ENCODE measurements around the gene GSAP.

Gene GSAP

GRCh38 chr7:77327067-77327931 is 88.8 kb downstream of the GSAP start:
- DNase-seq (ENCODE audit: low spot score): no peak

GRCh38 chr7:77326131-77326530 is 90.0 kb downstream of the GSAP start:
- DNase-seq (ENCODE audit: low spot score): no peak

GRCh38 chr7:77321300-77321699 is 94.8 kb downstream of the GSAP start:
- DNase-seq (ENCODE audit: low spot score): no peak

DNA sequence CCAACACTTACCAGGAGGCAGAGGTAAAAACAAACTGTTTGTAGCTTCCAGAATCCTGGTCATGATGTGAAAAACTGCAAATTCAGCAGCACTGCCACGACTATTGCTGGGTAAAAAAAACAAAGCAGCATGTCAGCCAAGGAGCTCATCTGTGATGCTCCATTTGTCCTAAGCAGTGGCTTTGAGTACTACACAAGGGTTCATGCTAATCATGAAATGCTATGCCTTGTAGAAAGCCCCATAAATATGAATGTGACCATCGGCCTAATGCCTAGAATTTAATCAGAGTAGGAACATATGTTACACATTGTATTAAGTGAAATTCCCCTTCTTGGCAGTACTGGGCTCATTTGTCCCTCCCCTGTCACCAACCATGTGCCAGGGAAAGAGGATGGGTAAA is 95.4 kb downstream of the GSAP start:
- no peak for DNase-seq (ENCODE audit: low spot score)

- no peak for DNase-seq (ENCODE audit: low spot score)
Observed at GRCh38 chr7:77320137-77320536, 96.0 kb downstream of the GSAP start.

- DNase-seq (ENCODE audit: low spot score): no peak
Observed at GRCh38 chr7:77318019-77318418, 98.1 kb downstream of the GSAP start.

GRCh38 chr7:77316219-77316978 is 99.8 kb downstream of the GSAP start:
- DNase-seq (ENCODE audit: low spot score): no peak

- peak; percentile 76 for DNase-seq (ENCODE audit: low spot score)
Observed at GRCh38 chr7:77315182-77315591, 101.0 kb downstream of the GSAP start.

GRCh38 chr7:77313876-77314480 is 102.2 kb downstream of the GSAP start:
- no peak for DNase-seq (ENCODE audit: low spot score)

- no peak for DNase-seq (ENCODE audit: low spot score)
Observed at GRCh38 chr7:77313085-77313484, 103.1 kb downstream of the GSAP start.

GRCh38 chr7:77310982-77311381 is 105.2 kb downstream of the GSAP start:
- no peak for DNase-seq (ENCODE audit: low spot score)

- DNase-seq (ENCODE audit: low spot score): no peak
Observed at GRCh38 chr7:77309714-77310220, 106.4 kb downstream of the GSAP start.

DNA sequence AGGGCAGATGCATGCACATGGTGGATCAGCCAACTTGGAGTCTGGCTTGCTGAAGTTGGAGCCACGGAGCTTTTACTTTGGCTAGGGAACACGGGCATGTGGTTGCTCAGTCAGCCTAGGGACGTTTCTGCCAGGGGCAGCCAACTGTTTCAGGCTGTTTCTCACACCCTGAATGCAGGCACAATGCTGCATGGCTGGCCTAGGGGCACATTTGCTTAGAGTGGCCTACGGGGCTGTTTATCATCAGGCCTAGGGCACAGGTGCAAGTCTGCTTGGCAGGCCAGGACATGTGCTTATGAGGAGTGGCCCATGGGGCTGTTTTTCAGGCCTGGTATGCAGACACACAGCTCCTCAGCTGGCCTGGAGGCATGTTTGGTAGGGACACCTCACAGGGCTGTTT is 107.4 kb downstream of the GSAP start:
- DNase-seq (ENCODE audit: low spot score): no peak

DNA sequence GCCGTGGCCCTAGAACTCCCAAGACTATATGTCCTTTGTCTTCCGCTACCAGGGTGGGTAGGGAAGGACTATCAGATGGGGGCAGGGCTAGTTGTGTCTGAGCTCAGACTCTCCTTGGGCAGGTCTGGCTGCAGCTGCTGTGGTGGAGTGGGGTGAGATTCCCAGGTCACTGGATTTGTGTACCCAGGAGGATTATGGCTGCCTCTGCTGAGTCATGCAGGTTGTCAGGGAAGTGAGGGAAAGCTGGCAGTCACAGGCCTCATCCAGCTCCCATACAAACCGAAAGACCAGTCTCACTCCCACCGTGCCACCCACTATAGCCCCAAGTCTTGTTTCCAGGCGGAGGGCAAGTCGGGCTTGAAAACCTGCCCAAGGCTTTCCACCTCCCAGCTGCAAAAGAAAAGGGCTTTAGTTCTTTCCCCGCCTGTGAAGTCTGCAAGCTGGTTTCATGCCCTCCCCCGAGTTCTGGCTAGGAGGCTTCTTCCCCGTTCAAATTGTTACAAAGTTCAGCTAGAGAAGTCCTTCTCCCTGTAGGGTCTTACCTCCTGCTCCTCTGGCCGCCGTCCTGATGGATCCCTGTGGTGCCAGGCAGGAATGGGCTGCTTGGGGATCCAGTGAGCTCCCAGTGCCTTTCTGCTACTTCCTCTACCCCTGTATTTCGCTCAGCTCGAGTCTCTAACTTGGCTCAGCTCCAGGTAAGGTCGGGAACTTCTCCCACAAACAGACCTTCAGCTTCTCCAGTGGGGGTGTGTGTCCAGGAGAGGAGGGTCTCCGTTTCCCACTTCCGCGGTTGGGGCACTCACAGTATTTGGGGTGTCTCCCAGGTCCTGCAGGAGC is 109.7 kb downstream of the GSAP start:
- DNase-seq (ENCODE audit: low spot score): no peak

- no peak for DNase-seq (ENCODE audit: low spot score)
Observed at GRCh38 chr7:77295549-77295948, 120.6 kb downstream of the GSAP start.

GRCh38 chr7:77293046-77293445 is 123.1 kb downstream of the GSAP start:
- DNase-seq (ENCODE audit: low spot score): no peak

DNA sequence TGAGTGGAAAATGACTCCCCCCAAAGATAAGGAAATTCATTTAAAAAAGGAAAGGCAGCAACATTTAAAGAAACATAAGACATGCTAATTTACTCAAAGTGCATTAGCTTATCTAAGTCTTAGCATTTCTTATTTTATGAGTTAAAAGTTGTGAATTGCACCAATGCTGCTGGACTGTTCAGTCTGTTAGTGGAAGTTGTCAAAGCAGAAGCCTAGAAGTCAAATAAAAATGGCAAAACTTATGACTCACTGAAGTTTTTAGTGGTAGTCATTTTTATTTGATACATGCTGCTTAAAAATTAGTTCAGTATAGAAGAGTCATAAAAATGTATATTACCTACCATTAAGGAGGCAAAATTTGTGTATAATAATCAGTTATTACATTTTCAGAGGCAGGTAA is 125.7 kb downstream of the GSAP start:
- DNase-seq (ENCODE audit: low spot score): no peak

DNA sequence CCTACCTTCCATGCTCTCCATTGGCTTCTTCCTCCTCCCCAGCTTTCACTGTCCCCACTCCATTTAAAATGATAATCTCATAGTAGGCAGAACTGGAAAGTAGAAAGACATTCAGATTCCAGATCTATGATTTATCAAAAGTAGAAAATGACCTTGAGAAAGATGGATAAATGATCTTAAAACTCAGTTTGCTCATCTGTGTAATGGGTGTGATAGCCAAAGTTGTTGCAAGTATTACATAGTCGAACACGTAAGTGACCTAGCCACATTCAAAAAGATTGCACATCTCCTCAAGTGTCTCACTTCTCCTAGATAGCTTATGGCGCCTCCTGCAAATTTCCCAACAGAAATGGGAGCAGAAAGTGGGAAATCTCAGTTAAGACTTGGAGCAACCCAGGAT is 126.8 kb downstream of the GSAP start:
- DNase-seq (ENCODE audit: low spot score): no peak

- DNase-seq (ENCODE audit: low spot score): no peak
Observed at GRCh38 chr7:77288676-77289320, 127.4 kb downstream of the GSAP start.

GRCh38 chr7:77284616-77285015 is 131.5 kb downstream of the GSAP start:
- DNase-seq (ENCODE audit: low spot score): no peak

- no peak for DNase-seq (ENCODE audit: low spot score)
Observed at GRCh38 chr7:77284005-77284404, 132.1 kb downstream of the GSAP start.

Data from left forelimb (tissue), 1 donor.